Superior temporal gyrus (tissue), 1 donor: ENCODE measurements around the gene OR1L6.

ENCODE experiments used
- DNase-seq: peaks from one replicate; pipeline ENCODE4 v3.0.0-alpha.2; 2016; ENCODE audit errors: extremely low spot score

The OR1L6 gene

GRCh38 chr9:122742003-122742402, at the start of gene OR1L6:
TSS of gene OR1L6 (plus strand) at chr9:122742303. CDS start at chr9:122749848, 7,545 bp downstream.
- DNase-seq: no peak

- no peak for DNase-seq
Observed at GRCh38 chr9:122695696-122696095, 46.4 kb upstream of the OR1L6 start.

- DNase-seq: no peak
Observed at GRCh38 chr9:122718038-122718437, 24.1 kb upstream of the OR1L6 start.

GRCh38 chr9:122719218-122719617, 22.9 kb upstream of the OR1L6 start:
- DNase-seq: no peak

GRCh38 chr9:122723690-122724089, 18.4 kb upstream of the OR1L6 start, which contains the start of gene OR1L4:
TSS of gene OR1L4 (plus strand) at chr9:122723990. CDS start at chr9:122723990, 0 bp downstream.
- no peak for DNase-seq

- DNase-seq: no peak
Observed at GRCh38 chr9:122754825-122755224, 12.7 kb downstream of the OR1L6 start.

- DNase-seq: no peak
Observed at GRCh38 chr9:122767817-122768216, 25.7 kb downstream of the OR1L6 start.

GRCh38 chr9:122777052-122777451, 34.9 kb downstream of the OR1L6 start:
- DNase-seq: no peak

- DNase-seq: no peak
Observed at GRCh38 chr9:122777935-122778627, 36.0 kb downstream of the OR1L6 start.

GRCh38 chr9:122779181-122779580, 37.1 kb downstream of the OR1L6 start:
- no peak for DNase-seq

- DNase-seq: no peak
Observed at GRCh38 chr9:122780026-122780425, 37.9 kb downstream of the OR1L6 start.

GRCh38 chr9:122781671-122782070, 39.6 kb downstream of the OR1L6 start:
- DNase-seq: no peak

- no peak for DNase-seq
Observed at GRCh38 chr9:122785269-122785668, 43.2 kb downstream of the OR1L6 start.

- no peak for DNase-seq
Observed at GRCh38 chr9:122786338-122786737, 44.2 kb downstream of the OR1L6 start.

GRCh38 chr9:122788831-122789230, 46.7 kb downstream of the OR1L6 start, which contains the start of gene OR5C1:
TSS of gene OR5C1 (plus strand) at chr9:122788933. CDS start at chr9:122788933, 0 bp downstream.
- no peak for DNase-seq

GRCh38 chr9:122789256-122790046, 47.3 kb downstream of the OR1L6 start:
- no peak for DNase-seq

- DNase-seq: no peak
Observed at GRCh38 chr9:122791872-122792669, 50.0 kb downstream of the OR1L6 start.

GRCh38 chr9:122797316-122798063, 55.4 kb downstream of the OR1L6 start:
- no peak for DNase-seq
